NCI-H748 (cell line): ENCODE data around the gene NIT1.
"Not testable (repeated sequence)": the region's sequence is repeated elsewhere in the genome, so short reads cannot be mapped to it uniquely, and the experiment has no call there.

Source experiments
- DNase-seq: peaks from one replicate; lab custom pipeline; 2025; ENCODE audit not compliant: unreplicated experiment; lab: John Stamatoyannopoulos, UW

NIT1 gene

DNA sequence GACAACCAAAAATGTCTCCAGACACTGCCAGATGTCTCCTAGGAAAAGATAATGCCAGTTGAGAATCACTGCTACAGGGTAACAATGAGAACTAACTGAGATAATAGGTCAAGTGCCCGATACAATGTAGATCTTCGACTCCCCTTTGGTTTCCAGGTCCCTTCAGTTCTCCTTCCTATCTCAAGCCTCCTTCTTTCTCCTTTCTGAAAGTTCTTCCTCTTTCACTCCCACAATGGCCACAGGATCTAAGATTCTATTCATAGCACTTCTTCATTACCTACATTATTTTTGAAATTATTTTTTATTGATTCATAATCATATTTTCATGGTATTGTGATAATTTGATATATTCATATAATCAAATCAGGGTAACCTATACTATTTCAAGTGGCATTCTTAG, 6.4 kb upstream of the NIT1 start:
- DNase-seq: no peak

DNA sequence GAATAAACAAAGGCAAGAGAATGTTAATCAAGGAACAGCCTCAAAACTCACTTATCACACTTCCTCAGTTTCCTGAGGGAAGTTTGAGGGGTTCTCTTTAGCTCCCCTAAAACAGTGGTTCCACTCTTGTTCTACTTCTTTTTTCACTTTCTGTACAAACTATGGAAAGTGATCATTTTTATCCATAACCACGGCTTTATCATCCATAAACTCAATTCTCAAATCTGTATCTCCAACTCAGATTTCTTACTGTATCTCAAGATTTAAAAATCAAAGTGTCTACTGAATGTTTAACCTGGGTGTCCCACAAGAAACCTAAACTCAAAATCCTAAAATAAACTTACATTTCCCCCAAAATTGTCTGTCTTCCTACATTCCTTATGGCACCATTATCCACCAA, 4.0 kb upstream of the NIT1 start:
- no peak for DNase-seq

GRCh38 chr1:161114556-161114955, 3.3 kb upstream of the NIT1 start:
- DNase-seq: no peak

GRCh38 chr1:161115132-161115711, 2.7 kb upstream of the NIT1 start:
- no peak for DNase-seq

GRCh38 chr1:161115961-161116360, 1.9 kb upstream of the NIT1 start:
- not testable (repeated sequence) for DNase-seq

GRCh38 chr1:161119092-161119903, 1.4 kb downstream of the NIT1 start:
- no peak for DNase-seq

GRCh38 chr1:161121042-161121650, 3.2 kb downstream of the NIT1 start:
- DNase-seq: no peak

DNA sequence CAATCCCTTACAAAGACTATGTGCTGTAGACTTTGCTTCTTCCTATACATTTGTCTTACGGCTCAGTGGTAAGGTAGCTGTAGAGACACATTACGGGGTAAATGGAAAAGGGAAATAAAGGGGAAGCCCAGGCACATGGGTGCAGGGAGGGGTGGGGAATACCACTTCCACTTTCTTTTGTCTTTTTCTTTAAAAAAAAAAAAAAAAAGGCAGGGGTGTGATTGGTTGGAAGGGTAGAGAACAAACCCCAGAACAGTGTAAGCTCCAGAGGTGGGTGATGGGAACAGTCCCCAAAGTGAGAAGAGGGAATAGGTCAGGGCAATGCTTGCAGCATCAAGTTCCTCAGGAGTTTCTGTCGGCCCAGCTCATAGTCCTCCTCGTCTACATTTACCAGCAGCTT, 3.9 kb downstream of the NIT1 start:
- DNase-seq: no peak

- DNase-seq: no peak
Measured at GRCh38 chr1:161122967-161123366, 5.1 kb downstream of the NIT1 start.

DNA sequence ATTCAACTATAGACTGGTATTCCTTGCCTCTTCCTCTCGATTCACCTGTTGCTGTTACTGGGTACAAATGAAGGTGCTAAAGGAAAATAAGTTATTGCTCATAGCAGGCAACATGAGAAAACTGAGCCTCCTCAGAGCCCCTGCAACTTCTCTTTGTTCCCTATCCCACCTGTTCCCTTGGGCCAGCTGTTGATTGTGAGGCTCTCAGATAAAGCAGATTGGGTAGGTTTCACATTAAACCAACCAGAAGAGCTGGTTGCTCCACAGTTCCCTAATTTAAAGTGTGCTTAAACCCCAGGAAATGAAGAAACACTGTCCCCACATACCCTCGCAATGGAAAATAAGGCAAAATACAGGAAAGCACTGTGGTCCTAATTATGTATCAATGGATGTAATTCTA, 9.7 kb downstream of the NIT1 start:
- DNase-seq: no peak

DNA sequence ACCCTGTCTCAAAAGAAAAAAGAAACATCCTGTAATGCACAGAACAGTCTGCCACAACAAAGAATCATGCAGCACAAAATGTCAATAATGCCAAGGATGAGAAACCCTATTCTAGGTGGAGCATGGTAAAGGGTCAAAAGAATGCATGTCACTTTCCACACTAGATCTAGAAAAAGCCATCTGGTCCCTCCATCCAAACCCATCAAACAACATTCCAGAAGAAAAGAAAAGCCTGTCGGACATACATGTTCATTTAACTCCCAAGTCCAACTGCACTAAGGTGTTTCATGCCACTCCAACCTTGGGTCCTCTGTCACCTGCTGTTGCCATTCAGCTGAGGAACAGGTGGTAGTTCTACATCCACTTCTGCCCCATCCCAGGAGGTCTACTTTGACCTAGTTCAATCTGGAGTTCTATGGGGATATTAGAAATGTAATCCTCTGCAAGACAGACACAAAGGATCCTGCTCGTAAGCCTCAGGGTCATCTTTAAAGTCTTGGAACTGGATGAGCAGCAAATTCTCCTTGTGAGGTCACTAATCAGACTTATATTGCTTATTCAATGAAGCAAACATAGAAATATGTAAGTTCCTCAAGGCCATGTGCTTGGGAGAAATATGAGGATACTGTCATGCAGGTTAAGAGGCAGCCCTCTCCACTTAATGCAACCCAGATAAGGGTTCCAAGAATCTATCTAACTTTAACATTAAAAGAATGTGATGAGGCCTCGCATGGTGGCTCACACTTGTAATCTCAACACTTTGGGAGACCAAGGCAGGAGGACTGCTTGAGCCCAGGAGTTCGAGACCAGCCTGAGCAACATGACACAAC, 10.9 kb downstream of the NIT1 start:
- no peak for DNase-seq

DNA sequence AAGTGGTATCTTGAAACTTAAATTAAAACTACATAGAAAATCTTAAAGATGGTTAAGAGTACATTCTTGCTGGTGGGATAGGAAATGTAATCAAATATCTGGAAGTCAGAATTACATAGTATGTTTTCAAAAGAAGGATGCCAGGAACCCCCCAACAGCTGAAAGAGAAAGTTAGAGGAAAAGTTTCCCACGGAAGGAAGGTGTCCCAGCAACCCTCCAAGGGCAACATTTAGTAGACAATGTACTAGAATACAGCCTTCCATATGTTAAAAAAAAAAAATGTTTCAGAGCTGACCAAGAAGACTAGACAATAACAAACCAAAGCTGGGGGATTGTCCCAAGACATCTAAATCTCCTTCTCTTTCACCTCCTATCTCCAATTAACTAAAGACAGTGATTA, 12.4 kb downstream of the NIT1 start:
- no peak for DNase-seq

- DNase-seq: peak; percentile 19
Measured at GRCh38 chr1:161131523-161132409, 13.9 kb downstream of the NIT1 start.

- DNase-seq: peak; percentile 97
Measured at GRCh38 chr1:161132410-161133219, 14.7 kb downstream of the NIT1 start, which contains the start of gene DEDD. Gene DEDD (minus strand): TSS chr1:161132667. CDS start chr1:161124462, 8,205 bp downstream.

- DNase-seq: peak; percentile 35
Measured at GRCh38 chr1:161133220-161133740, 15.4 kb downstream of the NIT1 start.

GRCh38 chr1:161137881-161138280, 20.0 kb downstream of the NIT1 start:
- DNase-seq: no peak

- no peak for DNase-seq
Measured at GRCh38 chr1:161138431-161138830, 20.5 kb downstream of the NIT1 start.

GRCh38 chr1:161139766-161140165, 21.9 kb downstream of the NIT1 start:
- peak; percentile 42 for DNase-seq

DNA sequence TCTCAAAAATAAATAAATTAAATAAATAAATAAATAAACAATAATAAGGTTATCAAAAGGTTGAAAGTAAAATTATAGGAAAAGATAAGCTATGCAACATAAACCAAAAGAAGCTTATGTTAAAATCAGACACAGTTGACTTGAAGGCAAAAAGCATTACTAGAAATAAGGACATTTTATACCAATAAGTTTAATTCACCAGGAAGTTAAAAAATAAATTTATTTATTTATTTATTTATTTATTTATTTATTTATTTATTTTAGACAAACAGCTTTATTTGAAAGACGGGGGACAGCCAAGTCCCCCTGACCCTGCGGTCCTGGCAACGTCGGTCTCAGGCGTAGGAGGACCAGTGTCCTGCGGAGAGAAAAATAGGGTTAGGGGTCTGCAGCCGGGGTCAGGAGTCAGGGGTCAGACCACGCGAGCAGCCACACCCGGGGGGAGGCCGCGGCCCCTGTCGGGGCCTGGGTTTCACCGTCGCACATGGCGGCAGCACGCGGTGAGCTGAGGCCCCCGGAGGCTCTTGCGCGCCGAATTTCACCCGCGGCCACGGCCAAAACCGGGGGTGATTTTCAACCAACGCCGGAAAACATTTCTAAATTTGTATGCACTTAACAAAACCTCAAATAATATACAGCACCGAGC, 23.0 kb downstream of the NIT1 start:
- no peak for DNase-seq
